ENCODE results near the gene JAKMIP1. TPM values are rescaled to one million over a fixed set of nuclear protein-coding genes. Genes with fewer than 3 reads are reported as not detected.

Gene JAKMIP1
- total RNA-seq, 4 donors from 2014 or later, result 1.2 to 6.6 TPM; not detected in 2

DNA sequence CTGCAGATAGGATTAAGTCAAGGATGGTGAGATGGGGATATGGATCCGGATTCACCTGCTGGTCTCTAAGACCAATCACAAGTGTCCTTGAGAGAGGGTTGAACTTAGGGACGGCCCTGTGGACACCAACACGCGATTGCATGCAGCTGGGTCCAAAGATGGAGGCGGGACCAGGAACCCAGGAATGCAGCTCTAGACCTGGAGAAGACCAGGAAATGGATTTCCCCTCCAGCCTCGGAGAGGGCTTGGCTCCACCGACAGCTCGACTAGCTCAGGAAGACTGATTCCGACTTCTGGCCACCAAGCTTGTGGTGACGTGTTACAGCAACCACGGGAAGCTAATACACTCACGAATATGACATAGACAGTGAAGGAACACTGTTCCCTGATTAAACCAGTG is 186.8 kb downstream of the JAKMIP1 start:
- DNase-seq, result no peak
- TF ChIP-seq POLR2A (IDR thresholded peaks at IDR 0.05), result no peak
- TF ChIP-seq, protein P1, sequence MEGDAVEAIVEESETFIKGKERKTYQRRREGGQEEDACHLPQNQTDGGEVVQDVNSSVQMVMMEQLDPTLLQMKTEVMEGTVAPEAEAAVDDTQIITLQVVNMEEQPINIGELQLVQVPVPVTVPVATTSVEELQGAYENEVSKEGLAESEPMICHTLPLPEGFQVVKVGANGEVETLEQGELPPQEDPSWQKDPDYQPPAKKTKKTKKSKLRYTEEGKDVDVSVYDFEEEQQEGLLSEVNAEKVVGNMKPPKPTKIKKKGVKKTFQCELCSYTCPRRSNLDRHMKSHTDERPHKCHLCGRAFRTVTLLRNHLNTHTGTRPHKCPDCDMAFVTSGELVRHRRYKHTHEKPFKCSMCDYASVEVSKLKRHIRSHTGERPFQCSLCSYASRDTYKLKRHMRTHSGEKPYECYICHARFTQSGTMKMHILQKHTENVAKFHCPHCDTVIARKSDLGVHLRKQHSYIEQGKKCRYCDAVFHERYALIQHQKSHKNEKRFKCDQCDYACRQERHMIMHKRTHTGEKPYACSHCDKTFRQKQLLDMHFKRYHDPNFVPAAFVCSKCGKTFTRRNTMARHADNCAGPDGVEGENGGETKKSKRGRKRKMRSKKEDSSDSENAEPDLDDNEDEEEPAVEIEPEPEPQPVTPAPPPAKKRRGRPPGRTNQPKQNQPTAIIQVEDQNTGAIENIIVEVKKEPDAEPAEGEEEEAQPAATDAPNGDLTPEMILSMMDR (IDR thresholded peaks at IDR 0.05), result no peak
- no peaks in the 10 kb centered on the region for H3K27me3 ChIP-seq
- H3K27ac ChIP-seq, result no peak overlapping the region
- no peaks in the 10 kb centered on the region for H3K36me3 ChIP-seq
- H3K4me1 ChIP-seq, result no peaks in the 10 kb centered on the region
- H3K4me3 ChIP-seq, result no peak overlapping the region
- no peaks in the 10 kb centered on the region for H3K9me3 ChIP-seq

DNA sequence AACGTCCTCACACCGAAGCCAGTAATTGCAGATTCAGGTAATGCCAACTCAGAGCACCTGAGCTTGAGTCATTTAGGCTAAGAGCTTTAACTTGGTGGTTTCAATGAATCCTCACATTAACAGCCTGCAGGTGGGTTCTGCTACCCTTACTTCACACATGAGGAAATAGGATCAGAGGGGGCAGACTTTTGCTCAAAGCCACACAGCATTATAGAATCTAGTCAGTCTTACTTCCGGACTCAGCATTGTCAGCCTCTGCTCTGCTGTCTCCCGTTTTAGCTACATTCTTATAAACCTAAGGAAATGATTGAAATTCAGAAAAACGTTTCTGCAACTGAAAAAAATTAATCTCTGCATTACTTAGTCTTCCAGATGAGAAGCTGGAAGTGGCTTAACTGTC is 188.1 kb downstream of the JAKMIP1 start:
- H3K4me3 ChIP-seq, result no peak overlapping the region
- no peak for DNase-seq
- no peak overlapping the region for H3K27ac ChIP-seq
- H3K4me1 ChIP-seq, result no peaks in the 10 kb centered on the region
- no peaks in the 10 kb centered on the region for H3K36me3 ChIP-seq
- H3K9me3 ChIP-seq, result no peaks in the 10 kb centered on the region
- no peaks in the 10 kb centered on the region for H3K27me3 ChIP-seq
- TF ChIP-seq POLR2A (IDR thresholded peaks at IDR 0.05), result no peak
- TF ChIP-seq, protein P1 (IDR thresholded peaks at IDR 0.05), result no peak

DNA sequence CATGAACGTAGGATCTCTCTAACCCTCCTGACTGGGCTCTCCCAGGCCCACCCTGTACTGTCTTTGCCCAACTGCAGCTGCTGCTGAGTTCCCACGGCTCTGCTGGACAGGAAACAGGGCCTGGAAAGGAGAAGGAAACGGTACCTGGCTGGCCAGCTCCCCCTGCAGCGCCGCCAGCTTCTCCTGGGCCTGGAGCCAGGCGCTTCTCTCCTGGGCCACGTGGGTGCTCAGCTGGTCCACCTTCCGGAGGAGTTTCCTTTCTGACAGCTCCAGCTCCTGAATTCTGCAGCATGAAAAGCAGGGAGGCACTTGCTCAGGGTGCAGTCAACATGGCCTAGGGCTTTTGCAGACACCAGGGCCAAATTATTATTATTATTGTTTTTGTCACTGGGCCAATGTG is 188.7 kb downstream of the JAKMIP1 start:
- H3K9me3 ChIP-seq, result no peaks in the 10 kb centered on the region
- no peak for DNase-seq
- no peak overlapping the region for H3K4me3 ChIP-seq
- no peak for TF ChIP-seq POLR2A (IDR thresholded peaks at IDR 0.05)
- TF ChIP-seq, protein P1 (IDR thresholded peaks at IDR 0.05), result no peak
- no peaks in the 10 kb centered on the region for H3K27me3 ChIP-seq
- H3K36me3 ChIP-seq, result no peaks in the 10 kb centered on the region
- H3K27ac ChIP-seq, result no peak overlapping the region
- no peaks in the 10 kb centered on the region for H3K4me1 ChIP-seq

DNA sequence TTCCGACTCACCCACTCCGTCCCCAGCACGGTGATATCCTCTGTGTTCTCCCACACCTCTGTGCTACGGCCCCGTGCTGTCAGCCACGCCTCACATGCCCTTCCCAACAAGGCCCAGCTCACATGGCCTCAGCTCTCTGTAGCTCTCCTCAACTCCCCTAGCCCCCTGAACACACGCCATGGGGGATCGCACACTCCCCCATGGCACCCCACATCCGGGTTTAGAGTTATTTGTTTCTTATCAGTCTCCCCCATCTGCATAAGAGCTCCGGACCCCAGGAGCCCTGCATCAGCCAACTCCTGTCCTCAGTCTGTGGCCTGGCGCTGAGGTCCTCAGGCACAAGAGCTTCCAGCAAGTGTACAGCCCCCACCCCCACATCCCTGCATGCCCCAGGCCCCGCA is 189.1 kb downstream of the JAKMIP1 start:
- Histone ChIP-seq H3K36me3 (no peaks in the 10 kb centered on the region), H3K9me3 (no peaks in the 10 kb centered on the region), H3K4me3 (no peak overlapping the region), H3K4me1 (no peaks in the 10 kb centered on the region), H3K27me3 (no peaks in the 10 kb centered on the region), H3K27ac (no peak overlapping the region)
- no peak for TF ChIP-seq POLR2A (IDR thresholded peaks at IDR 0.05)
- TF ChIP-seq, protein P1 (IDR thresholded peaks at IDR 0.05), result no peak
- DNase-seq, result no peak

DNA sequence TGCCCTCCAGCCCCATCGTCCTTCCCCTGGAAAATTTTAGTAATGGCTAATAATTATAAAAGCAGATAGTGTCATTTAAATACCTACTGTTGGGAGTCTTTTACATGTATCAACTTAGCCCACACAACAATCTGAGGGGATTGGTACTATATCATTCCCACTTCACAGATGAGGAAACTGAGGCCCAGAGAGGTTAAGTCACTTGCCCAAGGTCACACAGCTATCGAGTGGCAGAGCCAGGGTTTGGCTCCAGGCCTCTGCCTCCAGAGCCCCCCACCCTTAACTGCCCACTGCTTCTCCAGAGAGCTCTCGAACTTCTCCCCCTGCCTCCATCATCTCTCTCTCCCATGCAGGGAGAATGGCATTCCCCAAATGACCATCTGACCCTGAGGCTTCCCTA is 189.6 kb downstream of the JAKMIP1 start:
- TF ChIP-seq POLR2A (IDR thresholded peaks at IDR 0.05), result no peak
- TF ChIP-seq, protein P1 (IDR thresholded peaks at IDR 0.05), result no peak

DNA sequence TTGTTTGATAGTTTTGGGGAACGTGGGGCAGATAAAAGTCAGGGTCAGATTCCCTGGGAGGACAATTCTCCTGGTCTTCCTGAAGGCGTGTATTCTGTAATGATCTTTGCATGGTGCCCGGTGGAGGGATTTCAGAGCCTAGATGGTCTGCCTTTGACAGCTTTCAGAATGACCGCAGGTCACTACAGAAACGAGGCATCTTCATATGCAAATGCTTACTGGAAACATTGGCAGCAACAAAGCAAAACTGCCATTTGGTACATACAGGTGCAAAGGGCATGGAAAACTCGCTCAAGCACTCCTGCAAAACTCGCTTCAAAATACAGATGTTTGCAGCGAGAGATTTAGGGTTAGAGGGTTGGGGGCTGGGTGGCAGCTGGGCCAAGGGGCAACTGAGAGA is 190.9 kb downstream of the JAKMIP1 start:
- H3K4me3 ChIP-seq, result no peak overlapping the region
- no peaks in the 10 kb centered on the region for H3K36me3 ChIP-seq
- TF ChIP-seq POLR2A (IDR thresholded peaks at IDR 0.05), result no peak
- TF ChIP-seq, protein P1 (IDR thresholded peaks at IDR 0.05), result no peak
- no peak for DNase-seq
- no peaks in the 10 kb centered on the region for H3K27me3 ChIP-seq
- no peak overlapping the region for H3K27ac ChIP-seq
- no peaks in the 10 kb centered on the region for H3K4me1 ChIP-seq
- H3K9me3 ChIP-seq, result no peaks in the 10 kb centered on the region

More for the DNA sequence above, 189.6 kb downstream of the JAKMIP1 start:
- Histone ChIP-seq H3K4me3 (no peak overlapping the region), H3K27me3 (no peaks in the 10 kb centered on the region), H3K9me3 (no peaks in the 10 kb centered on the region), H3K4me1 (no peaks in the 10 kb centered on the region), H3K36me3 (no peaks in the 10 kb centered on the region), H3K27ac (no peak overlapping the region)
- DNase-seq, result no peak
